VCaP (cell line): ENCODE data around the gene HTR2B.
"Not testable (repeated sequence)": the region's sequence is repeated elsewhere in the genome, so short reads cannot be mapped to it uniquely, and the experiment has no call there.

ENCODE experiments used
- H3K27ac ChIP-seq: fragments of 450-650 bp; 2 replicates; pipeline ENCODE4 v1.5.1; 2017
- TF ChIP-seq, protein P1 (sequence below): fragments of 450-650 bp; conservative IDR thresholded peaks from 2 replicates; pipeline ENCODE4 v1.5.1; 2017; ENCODE audit warnings: mild to moderate bottlenecking, moderate library complexity

Gene HTR2B

GRCh38 chr2:231104115-231104713 is 20.6 kb downstream of the HTR2B start:
- no peak overlapping the region for H3K27ac ChIP-seq
- TF ChIP-seq, protein P1, sequence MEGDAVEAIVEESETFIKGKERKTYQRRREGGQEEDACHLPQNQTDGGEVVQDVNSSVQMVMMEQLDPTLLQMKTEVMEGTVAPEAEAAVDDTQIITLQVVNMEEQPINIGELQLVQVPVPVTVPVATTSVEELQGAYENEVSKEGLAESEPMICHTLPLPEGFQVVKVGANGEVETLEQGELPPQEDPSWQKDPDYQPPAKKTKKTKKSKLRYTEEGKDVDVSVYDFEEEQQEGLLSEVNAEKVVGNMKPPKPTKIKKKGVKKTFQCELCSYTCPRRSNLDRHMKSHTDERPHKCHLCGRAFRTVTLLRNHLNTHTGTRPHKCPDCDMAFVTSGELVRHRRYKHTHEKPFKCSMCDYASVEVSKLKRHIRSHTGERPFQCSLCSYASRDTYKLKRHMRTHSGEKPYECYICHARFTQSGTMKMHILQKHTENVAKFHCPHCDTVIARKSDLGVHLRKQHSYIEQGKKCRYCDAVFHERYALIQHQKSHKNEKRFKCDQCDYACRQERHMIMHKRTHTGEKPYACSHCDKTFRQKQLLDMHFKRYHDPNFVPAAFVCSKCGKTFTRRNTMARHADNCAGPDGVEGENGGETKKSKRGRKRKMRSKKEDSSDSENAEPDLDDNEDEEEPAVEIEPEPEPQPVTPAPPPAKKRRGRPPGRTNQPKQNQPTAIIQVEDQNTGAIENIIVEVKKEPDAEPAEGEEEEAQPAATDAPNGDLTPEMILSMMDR = peak; percentile 93

DNA sequence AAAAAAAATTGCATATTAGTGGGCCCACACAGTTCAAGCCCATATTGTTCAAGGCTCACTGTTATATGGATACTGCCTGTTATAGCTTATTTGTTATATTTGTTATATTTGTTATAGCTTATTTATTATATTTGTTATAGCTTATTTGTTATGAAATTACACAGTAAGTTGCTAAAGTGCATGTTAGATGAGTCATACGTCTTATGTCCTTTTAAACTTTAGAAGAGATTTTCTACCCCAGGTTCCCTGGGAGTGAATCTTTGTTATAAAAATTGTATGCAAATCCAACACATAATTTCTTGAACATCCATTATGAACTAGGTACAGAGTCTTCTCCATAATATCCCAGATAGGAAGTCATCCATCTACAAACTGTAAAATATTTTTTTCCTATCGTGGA is 22.1 kb downstream of the HTR2B start:
- H3K27ac ChIP-seq = no peak overlapping the region
- TF ChIP-seq, protein P1 = no peak

DNA sequence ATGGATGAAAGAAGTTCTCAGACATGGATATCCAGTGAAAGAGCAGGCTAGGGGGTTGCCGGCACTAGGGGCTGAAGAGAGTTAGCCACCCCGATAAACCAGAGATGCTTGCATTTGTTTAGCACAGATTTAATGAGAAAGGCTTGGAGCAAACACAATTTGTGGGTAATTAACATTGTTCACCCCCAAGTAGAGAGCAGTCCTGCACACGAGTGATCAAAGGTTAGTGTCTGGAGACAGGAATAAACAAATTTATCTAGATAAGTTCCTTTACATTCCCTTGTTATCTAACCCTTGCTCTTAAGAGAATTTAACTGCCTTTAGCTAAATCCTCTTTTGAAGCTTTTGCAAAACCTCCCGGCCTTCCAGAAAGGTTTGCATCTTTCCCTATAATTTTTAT is 23.9 kb downstream of the HTR2B start:
- H3K27ac ChIP-seq = no peak overlapping the region
- TF ChIP-seq, protein P1 = no peak

GRCh38 chr2:231100321-231100720 is 24.5 kb downstream of the HTR2B start:
- not testable (repeated sequence) for H3K27ac ChIP-seq

GRCh38 chr2:231099918-231100317 is 24.9 kb downstream of the HTR2B start:
- TF ChIP-seq, protein P1 = no peak
- H3K27ac ChIP-seq = no peak overlapping the region

- no peak overlapping the region for H3K27ac ChIP-seq
- TF ChIP-seq, protein P1 = no peak
Measured at GRCh38 chr2:231094736-231095346, 30.0 kb downstream of the HTR2B start.

DNA sequence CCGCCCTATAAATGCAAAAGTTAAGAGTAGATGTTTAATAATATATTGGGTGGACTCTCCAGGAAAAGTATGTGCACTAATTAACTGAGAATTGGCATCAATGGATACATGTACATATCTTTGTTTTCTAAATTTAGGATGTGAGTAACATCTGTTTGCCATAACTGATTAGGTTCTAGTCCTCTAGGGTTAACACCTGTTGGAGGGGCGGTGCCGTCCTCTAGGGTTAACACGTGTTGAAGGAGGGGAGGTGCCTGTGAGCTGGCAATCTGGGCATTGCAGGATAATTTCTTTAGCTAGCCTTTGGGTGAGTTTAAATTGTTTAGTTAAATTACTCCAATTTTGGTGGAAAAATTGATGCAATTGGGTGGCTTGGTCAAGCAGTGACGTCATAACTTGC is 30.9 kb downstream of the HTR2B start:
- no peak overlapping the region for H3K27ac ChIP-seq
- TF ChIP-seq, protein P1 = no peak

DNA sequence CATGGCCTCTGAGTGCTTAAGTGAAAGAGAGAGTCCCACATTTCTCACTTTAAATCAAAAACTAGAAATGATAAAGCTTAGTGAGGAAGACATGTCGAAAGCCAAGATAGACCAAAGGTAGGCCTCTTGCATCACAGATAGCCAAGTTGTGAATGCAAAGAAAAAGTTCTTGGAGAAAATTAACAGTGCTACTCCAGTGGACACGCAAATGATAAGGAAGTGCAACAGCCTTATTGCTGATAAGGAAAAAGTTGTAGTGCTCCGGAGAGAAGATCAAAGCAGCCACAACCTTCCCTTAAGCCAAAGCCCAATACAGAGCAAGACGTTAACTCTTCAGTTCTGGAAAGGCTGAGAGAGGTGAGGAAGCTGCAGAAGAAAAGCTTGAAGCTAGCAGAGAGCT is 36.1 kb downstream of the HTR2B start:
- H3K27ac ChIP-seq = no peak overlapping the region
- TF ChIP-seq, protein P1 = no peak
